CD4-positive, alpha-beta T cell treated with Interleukin-6 at 100 ng/mL for 8 hours (primary cell): ENCODE results near the gene PSG6.
"Not testable (repeated sequence)": the region's sequence is repeated elsewhere in the genome, so short reads cannot be mapped to it uniquely, and the experiment has no call there.

Experiments used
- DNase-seq: peaks from one replicate; pipeline ENCODE4 v3.0.0-alpha.2; 2020; ENCODE audit warnings: mixed read lengths, low spot score

The PSG6 gene

GRCh38 chr19:42917634-42918033, at the start of gene PSG6:
PSG6 (minus strand) TSS chr19:42917894; CDS start chr19:42917792, 102 bp downstream.
- DNase-seq = not testable (repeated sequence)

- no peak for DNase-seq
Measured at GRCh38 chr19:42965176-42965575, 47.5 kb upstream of the PSG6 start.

DNA sequence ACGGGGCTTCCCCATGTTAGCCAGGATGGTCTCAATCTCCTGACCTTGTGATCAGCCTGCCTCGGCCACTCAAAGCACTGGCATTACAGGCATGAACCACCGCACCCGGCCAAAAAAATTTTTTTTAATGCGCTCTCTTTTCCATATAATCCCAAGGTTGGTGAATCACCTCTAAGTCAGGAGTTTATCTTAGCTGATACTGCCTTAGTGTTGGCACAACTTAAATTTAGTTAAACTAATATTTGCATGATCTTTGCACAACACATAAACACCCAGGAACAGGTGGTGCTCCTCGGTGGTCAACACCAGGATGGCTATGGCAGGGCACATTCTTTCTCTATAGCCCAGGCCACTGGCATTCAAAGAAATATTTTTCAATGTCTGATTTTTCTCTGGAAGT, 43.4 kb upstream of the PSG6 start:
- no peak for DNase-seq

DNA sequence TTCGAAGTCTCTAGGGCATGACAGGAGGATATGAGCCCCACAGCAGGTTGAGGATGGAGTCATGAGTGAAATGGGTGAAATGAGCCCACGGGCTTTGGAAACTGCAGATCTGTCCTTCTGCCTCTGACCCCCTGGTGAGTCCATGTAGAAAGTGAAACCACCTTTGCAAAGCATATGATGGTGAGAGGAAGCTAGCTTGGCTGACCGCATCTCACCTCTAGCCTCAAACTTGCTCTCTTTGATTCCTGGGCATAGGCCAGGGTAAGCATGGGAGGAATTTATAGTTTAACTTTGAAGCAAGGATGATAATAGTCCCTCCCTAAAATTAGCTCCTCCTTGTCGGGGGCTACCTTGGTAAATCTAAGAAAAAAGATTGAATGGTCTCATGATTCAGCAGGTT, 34.4 kb upstream of the PSG6 start:
- not testable (repeated sequence) for DNase-seq

DNA sequence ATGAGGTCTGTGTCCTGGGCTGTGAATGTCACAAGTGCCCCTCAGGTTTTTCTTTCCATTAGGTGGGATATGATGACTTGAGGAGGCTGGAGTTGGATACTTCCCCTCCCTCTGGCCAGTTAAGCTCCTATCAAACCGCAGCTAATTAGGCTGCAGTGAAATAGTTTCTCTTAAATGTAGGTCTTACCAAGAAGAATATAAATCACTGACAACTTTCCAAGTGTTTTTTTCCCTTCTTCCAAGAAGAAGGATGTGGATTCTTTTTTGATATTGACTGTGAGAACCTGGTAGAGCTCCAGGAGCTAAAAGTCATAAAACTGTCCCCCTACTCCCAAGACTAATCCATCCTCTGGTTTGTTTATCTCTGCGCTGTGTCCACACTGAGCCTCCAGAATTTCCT, 33.8 kb upstream of the PSG6 start:
- DNase-seq = not testable (repeated sequence)

DNA sequence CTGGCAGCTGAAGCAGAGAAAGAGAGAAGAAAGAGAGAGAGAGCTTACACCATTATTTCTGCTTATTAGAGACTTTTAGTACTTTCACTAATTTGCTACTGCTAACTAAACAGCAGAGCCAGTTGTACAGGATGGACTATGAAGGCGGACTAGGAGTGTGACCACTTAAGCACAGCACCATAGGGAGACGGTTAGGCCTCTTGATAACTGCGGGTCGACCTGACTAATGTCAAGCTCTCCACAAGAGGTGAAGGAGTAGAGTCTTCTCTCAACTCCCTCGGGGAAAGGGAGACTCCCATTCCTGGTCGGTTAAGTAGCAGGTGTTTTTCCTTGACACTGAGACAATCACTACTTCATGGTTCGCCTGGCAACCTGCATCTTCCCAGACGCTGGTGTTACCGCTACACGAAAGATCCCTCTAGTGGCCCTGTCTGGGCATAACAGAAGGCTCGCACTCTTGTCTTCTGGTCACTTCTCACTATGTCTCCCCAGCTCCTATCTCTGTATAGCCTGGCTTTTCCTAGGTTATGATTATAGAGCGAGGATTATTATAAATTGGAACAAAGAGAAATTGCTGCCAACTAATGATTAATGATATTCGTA, 24.6 kb upstream of the PSG6 start:
- no peak for DNase-seq

GRCh38 chr19:42937107-42937506, 19.4 kb upstream of the PSG6 start, which contains the start of gene PSG7:
PSG7 (minus strand) TSS chr19:42937207; CDS start chr19:42937076, 131 bp downstream.
- DNase-seq = not testable (repeated sequence)

DNA sequence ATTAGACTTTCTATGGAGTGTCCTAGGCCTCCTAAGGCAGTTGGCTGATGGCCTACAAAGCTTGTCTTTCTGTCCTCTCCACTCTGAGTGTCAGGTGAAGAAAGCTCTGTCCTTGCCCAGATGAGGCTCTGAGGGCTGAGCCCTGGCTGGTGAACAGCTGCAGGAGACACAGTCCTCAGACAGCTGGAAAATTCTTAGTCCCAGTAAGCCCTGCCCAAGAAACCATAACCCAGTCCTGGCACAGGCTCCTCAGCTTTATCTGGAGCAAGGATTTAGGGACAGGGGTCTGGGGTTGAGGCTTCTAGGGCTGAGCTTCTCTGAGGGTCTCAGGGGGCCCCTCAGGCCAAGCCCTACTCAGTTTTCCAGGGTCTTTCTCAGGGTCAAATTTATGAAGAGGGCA, 17.0 kb upstream of the PSG6 start:
- DNase-seq = not testable (repeated sequence)

- not testable (repeated sequence) for DNase-seq
Measured at GRCh38 chr19:42934183-42934582, 16.5 kb upstream of the PSG6 start.

GRCh38 chr19:42933412-42933811, 15.7 kb upstream of the PSG6 start:
- not testable (repeated sequence) for DNase-seq

- DNase-seq = not testable (repeated sequence)
Measured at GRCh38 chr19:42932485-42933101, 14.9 kb upstream of the PSG6 start.

- DNase-seq = not testable (repeated sequence)
Measured at GRCh38 chr19:42930214-42930613, 12.5 kb upstream of the PSG6 start.

DNA sequence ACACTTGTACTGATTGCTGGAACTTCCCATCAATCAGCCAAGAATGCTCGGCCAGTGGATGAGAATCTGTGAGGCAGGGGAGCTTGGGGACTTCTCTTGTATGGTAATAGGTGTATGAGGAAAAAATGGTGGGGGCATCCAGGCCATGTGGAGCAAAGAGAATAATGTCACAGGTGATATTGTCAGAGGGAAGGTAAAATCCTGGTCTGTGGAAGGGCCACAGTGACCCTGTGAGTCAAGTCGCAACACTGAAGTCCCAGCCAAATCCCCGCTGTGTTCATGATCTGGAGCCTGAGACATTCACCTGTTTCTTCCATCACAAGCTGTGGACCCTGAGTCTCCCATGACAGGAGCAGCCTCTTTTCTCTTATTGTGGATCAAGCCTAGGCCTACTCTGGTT, 11.2 kb upstream of the PSG6 start:
- no peak for DNase-seq

GRCh38 chr19:42926781-42927180, 9.1 kb upstream of the PSG6 start:
- DNase-seq = no peak

DNA sequence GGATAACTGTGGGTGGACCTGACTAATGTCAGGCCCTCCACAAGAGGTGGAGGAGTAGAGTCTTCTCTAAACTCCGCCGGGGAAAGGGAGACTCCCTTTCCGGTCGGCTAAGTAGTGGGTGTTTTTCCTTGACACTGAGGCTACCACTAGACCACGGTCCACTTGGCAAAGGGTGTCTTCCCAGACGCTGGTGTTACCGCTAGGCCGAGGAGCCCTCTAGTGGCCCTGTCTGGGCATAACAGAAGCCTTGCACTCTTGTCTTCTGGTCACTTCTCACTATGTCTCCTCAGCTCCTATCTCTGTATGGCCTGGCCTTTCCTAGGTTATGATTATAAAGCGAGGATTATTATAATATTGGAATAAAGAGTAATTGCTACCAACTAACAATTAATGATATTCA, 5.4 kb upstream of the PSG6 start:
- DNase-seq = not testable (repeated sequence)

GRCh38 chr19:42920971-42921370, 3.3 kb upstream of the PSG6 start:
- not testable (repeated sequence) for DNase-seq

- DNase-seq = no peak
Measured at GRCh38 chr19:42919757-42920079, 2.0 kb upstream of the PSG6 start.

DNA sequence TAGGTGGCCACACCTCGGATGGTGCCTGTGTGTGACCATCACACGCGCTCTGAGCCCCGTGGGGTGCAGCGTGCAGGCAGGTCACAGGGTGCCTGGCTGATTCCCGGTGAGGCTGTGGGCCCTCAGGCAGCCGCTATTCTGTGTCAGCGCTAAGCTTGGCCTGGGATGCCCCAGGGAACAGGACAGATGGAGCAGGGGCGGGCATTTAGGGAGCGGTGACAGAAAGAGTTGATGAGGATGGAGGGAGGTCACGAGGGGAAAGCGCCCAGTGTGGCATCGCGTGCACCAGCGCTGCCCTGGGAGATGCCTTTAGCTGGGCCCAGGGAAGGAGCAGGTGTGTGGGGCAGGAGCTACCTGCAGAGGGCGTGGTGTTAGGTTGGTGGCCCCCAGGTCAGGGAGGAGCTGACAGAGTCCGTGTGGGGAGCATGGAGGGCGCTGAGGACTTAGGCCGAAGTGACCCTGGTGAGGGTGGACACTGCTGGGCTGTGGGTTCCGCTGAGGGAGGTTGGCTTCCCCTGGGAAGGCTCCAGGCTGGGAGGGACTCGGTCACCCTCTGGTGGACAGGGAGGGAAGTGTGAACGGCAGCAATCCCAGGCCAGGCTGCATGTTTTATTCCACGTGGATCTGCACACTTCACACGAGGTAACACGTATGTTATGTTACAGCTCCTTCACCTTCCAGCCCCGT, 1.5 kb upstream of the PSG6 start:
- DNase-seq = not testable (repeated sequence)

GRCh38 chr19:42918377-42919069, 829 bp upstream of the PSG6 start:
- DNase-seq = not testable (repeated sequence)

- not testable (repeated sequence) for DNase-seq
Measured at GRCh38 chr19:42916931-42917330, 763 bp downstream of the PSG6 start.

- DNase-seq = not testable (repeated sequence)
Measured at GRCh38 chr19:42913516-42913915, 4.2 kb downstream of the PSG6 start.

DNA sequence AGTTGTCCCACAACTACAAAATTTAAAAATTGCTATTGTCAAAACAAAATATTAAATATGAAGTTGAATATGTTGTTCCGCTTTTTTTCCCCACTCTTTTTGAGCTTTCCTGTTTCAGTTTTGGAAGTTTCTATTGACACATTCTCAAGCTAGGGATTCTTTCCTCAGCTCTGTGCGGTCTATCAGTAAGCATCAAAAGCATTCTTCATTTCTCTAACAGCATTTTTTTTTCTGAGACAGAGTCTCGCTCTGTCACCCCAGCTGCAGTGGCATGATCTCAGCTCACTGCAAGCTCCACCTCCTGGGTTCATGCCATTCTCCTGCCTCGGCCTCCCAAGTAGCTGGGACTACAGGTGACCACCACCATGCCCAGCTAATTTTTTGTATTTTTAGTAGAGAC, 4.8 kb downstream of the PSG6 start:
- DNase-seq = not testable (repeated sequence)

- not testable (repeated sequence) for DNase-seq
Measured at GRCh38 chr19:42911731-42912130, 6.0 kb downstream of the PSG6 start.
